RWPE1 (cell line): ENCODE measurements around the gene ATP8A1.

Experiments used
- CTCF ChIA-PET: fragments of 350-600 bp; sonication (Branson Sonifier 250); formaldehyde crosslinking; extraction: SDS; loops from one replicate; lab custom pipeline; 2021; lab: Yijun Ruan, JAX
- POLR2A ChIA-PET: fragments of 400-600 bp; formaldehyde crosslinking; extraction: SDS; loops from one replicate; lab custom pipeline; 2020; ENCODE audit warnings: antibody characterized with exemption; ENCODE audit not compliant: low non-redundant PET; lab: Yijun Ruan, JAX
- DNase-seq: peaks from one replicate; pipeline ENCODE4 v3.0.0; 2012; ENCODE audit warnings: low spot score
- H3K27ac ChIP-seq: fragments of 450-650 bp; 2 replicates; pipeline ENCODE4 v1.5.1; 2017
- TF ChIP-seq, protein P1 (sequence below): fragments of 450-650 bp; conservative IDR thresholded peaks from 2 replicates; pipeline ENCODE4 v1.5.1; 2017; ENCODE audit warnings: low read depth, mild to moderate bottlenecking

ATP8A1 gene

DNA sequence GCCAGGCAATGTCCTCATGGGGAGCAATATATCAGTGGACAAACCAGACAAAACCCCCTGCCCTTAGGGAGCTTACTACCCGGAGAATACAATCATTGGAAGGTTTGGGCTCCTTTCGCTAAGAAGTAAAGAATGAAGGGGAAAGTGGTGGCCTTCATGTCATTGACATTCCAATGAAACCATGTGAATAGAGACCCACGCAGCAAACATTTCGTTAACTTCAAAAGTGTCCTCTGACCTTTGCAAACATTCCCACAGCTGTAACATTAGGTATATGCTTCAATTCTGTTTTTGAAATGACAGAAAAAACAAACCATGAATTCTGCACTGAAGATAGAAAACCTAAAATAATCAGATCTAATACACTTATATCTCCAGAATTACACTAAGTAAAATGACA, 7.0 kb downstream of the ATP8A1 start:
- DNase-seq: no peak
- CTCF ChIA-PET: no interaction called here
- POLR2A ChIA-PET: no interaction called here
- H3K27ac ChIP-seq: no peak overlapping the region
- TF ChIP-seq, protein P1, sequence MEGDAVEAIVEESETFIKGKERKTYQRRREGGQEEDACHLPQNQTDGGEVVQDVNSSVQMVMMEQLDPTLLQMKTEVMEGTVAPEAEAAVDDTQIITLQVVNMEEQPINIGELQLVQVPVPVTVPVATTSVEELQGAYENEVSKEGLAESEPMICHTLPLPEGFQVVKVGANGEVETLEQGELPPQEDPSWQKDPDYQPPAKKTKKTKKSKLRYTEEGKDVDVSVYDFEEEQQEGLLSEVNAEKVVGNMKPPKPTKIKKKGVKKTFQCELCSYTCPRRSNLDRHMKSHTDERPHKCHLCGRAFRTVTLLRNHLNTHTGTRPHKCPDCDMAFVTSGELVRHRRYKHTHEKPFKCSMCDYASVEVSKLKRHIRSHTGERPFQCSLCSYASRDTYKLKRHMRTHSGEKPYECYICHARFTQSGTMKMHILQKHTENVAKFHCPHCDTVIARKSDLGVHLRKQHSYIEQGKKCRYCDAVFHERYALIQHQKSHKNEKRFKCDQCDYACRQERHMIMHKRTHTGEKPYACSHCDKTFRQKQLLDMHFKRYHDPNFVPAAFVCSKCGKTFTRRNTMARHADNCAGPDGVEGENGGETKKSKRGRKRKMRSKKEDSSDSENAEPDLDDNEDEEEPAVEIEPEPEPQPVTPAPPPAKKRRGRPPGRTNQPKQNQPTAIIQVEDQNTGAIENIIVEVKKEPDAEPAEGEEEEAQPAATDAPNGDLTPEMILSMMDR: no peak

DNA sequence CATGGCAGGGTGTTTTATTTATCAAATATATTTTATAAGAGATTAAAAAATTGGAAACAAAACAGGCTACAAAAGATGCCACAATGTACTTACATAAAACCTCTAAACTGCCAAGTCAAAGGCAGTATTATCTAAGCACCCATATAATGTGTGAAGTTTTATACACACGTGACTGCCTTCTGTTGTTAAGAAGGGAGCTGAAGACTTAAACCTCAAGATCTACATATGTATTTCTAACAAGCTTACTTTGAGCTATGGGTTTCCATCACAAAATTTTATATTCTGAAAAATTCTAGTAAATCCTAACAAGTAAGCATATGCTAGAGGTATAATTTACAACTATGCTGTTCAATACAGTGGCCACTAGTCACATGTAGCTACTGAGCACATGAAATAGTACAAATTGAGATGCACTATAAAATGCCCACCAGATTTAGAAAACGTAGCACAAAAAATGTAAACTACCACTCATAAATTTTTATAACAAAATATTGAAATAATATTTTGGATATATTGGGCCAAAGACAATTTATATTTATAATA, 9.8 kb downstream of the ATP8A1 start:
- TF ChIP-seq, protein P1: no peak
- H3K27ac ChIP-seq: no peak overlapping the region
- no peak for DNase-seq
- ChIA-PET POLR2A (no interaction called here), CTCF (no interaction called here)

DNA sequence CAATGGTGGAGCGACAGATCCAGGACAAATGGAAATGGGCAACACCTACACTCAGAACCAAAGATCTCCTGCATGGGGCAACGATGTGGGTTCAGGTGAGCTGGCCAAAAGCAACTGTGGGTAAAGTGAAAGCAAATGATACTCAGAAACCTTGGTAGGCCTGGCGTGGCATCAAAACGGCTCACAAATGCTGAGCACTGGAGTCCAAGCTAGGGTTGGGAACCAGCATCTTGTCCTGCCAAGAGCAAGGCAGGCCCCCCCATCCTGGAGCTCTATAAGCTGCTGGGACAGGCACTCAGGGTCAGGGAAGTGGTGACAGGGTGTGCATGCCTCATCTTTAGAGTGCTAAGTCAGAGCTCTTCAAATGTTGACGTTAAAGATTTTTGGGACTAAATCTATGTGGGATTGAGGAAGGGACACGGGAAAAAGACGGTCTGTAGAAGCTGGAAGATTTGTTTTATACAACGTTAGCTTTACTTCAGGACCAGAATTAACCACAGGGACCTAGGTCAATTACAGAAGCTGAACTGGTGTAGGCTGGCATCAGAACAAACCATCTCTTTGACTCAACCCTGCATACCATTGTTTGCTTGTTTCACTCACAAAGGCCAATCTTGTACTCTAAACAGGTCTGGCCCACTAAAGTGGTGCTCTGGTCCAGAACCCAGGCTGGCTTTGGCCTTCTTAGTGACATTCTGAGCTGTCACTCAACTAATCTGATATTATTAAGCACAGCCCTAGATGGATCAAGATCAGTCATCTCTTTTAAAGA, 10.7 kb downstream of the ATP8A1 start:
- CTCF ChIA-PET: interaction anchor here (0.6 kb wide), 1 partner anchor 1709 kb away, joined by 3 read pairs; no protein-coding TSS in a partner anchor
- H3K27ac ChIP-seq: no peak overlapping the region
- TF ChIP-seq, protein P1: no peak
- POLR2A ChIA-PET: no interaction called here
- DNase-seq: no peak

DNA sequence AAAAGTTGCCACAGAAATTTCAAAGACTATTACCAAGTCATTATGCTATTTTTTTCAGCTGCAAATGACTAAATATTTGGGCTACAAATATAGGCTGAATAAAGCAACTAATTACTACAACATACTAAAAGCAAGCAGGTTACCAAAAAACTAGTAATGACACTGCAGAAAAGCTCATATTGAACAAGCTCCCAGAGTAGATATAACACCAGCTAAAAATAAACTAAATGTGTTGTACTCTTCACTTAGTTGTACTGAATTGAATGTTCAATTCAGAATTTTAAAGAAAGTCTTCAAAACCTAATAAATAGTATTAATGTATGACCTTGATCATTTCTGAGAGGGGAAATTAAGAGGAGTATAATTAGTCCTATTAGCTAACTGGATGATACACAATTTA, 12.0 kb downstream of the ATP8A1 start:
- ChIA-PET POLR2A (no interaction called here), CTCF (interaction anchor here (0.7 kb wide), 1 partner anchor 180 kb away, joined by 7 read pairs; no protein-coding TSS in a partner anchor)
- TF ChIP-seq, protein P1: no peak
- no peak overlapping the region for H3K27ac ChIP-seq
- no peak for DNase-seq

DNA sequence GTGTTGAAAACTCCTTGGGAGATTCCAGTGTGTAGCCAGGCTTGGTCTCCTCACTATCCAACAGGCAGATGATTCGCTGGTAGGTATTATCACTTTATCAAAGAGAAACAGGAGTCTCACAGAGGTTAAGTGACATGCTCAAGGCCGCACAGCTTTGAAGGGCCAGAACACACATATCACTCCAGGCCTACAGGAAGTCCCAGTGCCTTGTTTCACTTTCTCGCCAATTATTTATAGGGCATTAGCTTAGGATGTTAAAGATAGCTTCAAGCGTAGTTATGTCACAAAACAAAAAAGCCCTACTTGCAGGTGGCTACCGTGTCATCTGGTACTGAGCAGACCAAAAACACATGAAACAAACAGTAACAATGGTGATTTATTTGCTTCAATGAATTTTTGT, 13.2 kb downstream of the ATP8A1 start:
- TF ChIP-seq, protein P1: no peak
- POLR2A ChIA-PET: no interaction called here
- CTCF ChIA-PET: no interaction called here
- no peak for DNase-seq
- H3K27ac ChIP-seq: no peak overlapping the region

DNA sequence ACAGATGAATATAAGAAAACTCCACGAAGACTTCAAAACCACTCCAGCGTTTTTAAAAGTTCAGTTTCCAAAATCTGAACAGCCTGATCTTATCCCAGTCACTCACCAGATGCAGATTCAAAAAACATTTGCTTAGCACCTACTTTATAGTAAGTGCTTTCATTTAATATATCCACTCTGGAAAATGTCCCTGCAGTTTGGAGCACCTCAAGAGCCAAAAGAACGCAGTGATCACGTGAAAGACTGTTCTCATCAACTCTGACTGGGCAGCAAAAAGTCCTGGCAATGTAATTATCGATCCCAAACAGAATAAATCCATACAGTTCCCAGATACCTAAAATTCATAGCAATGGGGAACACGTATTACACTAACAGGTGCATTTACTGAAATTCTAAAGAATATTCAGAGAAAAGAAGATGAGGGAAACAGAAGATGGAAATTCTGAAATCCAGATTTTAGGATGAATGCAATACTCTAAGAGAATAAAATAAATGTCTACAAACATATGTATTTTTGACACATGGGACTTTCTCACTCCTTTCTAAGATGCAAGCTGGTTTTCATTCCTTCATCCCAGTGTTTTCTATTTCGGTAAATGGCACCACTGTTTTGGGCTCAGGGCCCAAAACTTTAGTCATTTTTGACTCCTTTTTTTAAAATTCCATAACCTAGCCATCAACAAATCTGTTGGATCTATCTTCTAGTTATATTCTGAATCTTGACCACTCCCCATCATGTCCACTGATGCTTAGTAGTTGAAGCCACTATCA, 13.9 kb downstream of the ATP8A1 start:
- TF ChIP-seq, protein P1: no peak
- H3K27ac ChIP-seq: no peak overlapping the region
- DNase-seq: no peak
- POLR2A ChIA-PET: no interaction called here
- CTCF ChIA-PET: no interaction called here
